Liver (tissue), 9 donors: ENCODE measurements around the gene B3GNT9. TPM values are rescaled to one million over a fixed set of nuclear protein-coding genes. Genes with fewer than 3 reads are reported as not detected.

ENCODE experiments used
- DNase-seq: peaks from one replicate; pipeline ENCODE4 v3.0.0-alpha.2; 2017; ENCODE audit warnings: low spot score
- H3K27ac ChIP-seq, 2 donors: one replicate each; pipeline ENCODE4 v1.7.0; 2013; ENCODE audit warnings: inconsistent platforms in 2 of 2, low read length in 2 of 2, control low read depth in 1 of 2, low read depth in 1 of 2, mild to moderate bottlenecking in 1 of 2
- H3K27me3 ChIP-seq, 4 donors: one replicate each; pipeline versions ENCODE4 v1.6.1 to v1.7.0; 2013; ENCODE audit warnings: low read length in 3 of 4, inconsistent platforms in 1 of 4, mild to moderate bottlenecking in 1 of 4, moderate library complexity in 1 of 4; ENCODE audit not compliant: control insufficient read depth in 4 of 4, insufficient read depth in 4 of 4
- H3K36me3 ChIP-seq, 4 donors: one replicate each; pipeline versions ENCODE4 v1.6.1 to v1.7.0; 2013; ENCODE audit warnings: low read length in 3 of 4, mild to moderate bottlenecking in 3 of 4, low read depth in 1 of 4, moderate library complexity in 1 of 4; ENCODE audit not compliant: control insufficient read depth in 4 of 4, insufficient read depth in 3 of 4
- H3K4me1 ChIP-seq, 4 donors: one replicate each; pipeline versions ENCODE4 v1.6.1 to v1.7.0; 2013; ENCODE audit warnings: low read length in 3 of 4, mild to moderate bottlenecking in 3 of 4, moderate library complexity in 1 of 4; ENCODE audit not compliant: control insufficient read depth in 4 of 4, insufficient read depth in 4 of 4
- H3K4me3 ChIP-seq, 3 donors: one replicate each; pipeline versions ENCODE4 v1.6.1 to v1.7.0; 2013; ENCODE audit warnings: low read length in 3 of 3, control low read depth in 1 of 3, low read depth in 1 of 3, mild to moderate bottlenecking in 1 of 3
- H3K9ac ChIP-seq, 2 donors: one replicate each; pipeline ENCODE4 v1.7.0; 2013; ENCODE audit warnings: low read length in 2 of 2, mild to moderate bottlenecking in 2 of 2, moderate library complexity in 2 of 2, control low read depth in 1 of 2, low read depth in 1 of 2
- H3K9me3 ChIP-seq, 4 donors: one replicate each; pipeline versions ENCODE4 v1.6.1 to v1.7.0; 2013; ENCODE audit warnings: low read length in 3 of 4; ENCODE audit not compliant: control insufficient read depth in 4 of 4
- EGR1 ChIP-seq, 2 donors: IDR thresholded peaks; 2 replicates each; pipeline ENCODE4 v1.6.1; 2016 to 2018; ENCODE audit warnings: antibody characterized with exemption in 2 of 2, low read depth in 2 of 2
- FOXA2 ChIP-seq: IDR thresholded peaks from 2 replicates; pipeline ENCODE4 v1.6.1; 2016; ENCODE audit warnings: antibody characterized with exemption
- HNF4A ChIP-seq, 2 donors: conservative IDR thresholded peaks; 2 replicates each; pipeline ENCODE4 v1.6.1; 2016; ENCODE audit warnings: antibody characterized with exemption in 2 of 2, mild to moderate bottlenecking in 2 of 2
- JUND ChIP-seq, 2 donors: IDR thresholded peaks; 2 replicates each; pipeline ENCODE4 v1.6.1; 2016; ENCODE audit warnings: antibody characterized with exemption in 2 of 2
- NR2F2 ChIP-seq: IDR thresholded peaks from 2 replicates; pipeline ENCODE4 v1.6.1; 2016; ENCODE audit warnings: antibody characterized with exemption
- RAD21 ChIP-seq, 2 donors: IDR thresholded peaks; 2 replicates each; pipeline ENCODE4 v1.6.1; 2016; ENCODE audit warnings: antibody characterized with exemption in 2 of 2, mild to moderate bottlenecking in 2 of 2
- REST ChIP-seq: IDR thresholded peaks from 2 replicates; pipeline ENCODE4 v1.6.1; 2016; ENCODE audit warnings: antibody characterized with exemption, mild to moderate bottlenecking
- RXRA ChIP-seq, 2 donors: IDR thresholded peaks; 2 replicates each; pipeline ENCODE4 v1.6.1; 2017 to 2018; ENCODE audit warnings: antibody characterized with exemption in 2 of 2, mild to moderate bottlenecking in 1 of 2
- TAF1 ChIP-seq: conservative IDR thresholded peaks from 2 replicates; pipeline ENCODE4 v1.6.1; 2016; ENCODE audit warnings: antibody characterized with exemption, mild to moderate bottlenecking
- YY1 ChIP-seq: IDR thresholded peaks from 2 replicates; pipeline ENCODE4 v1.6.1; 2016; ENCODE audit warnings: antibody characterized with exemption, mild to moderate bottlenecking
- ZBTB33 ChIP-seq: IDR thresholded peaks from 2 replicates; pipeline ENCODE4 v1.6.1; 2016; ENCODE audit warnings: antibody characterized with exemption
- WGBS: extraction: QIAGEN DNeasy Blood & Tissue Kit; methylation state at CpG from one replicate; pipeline ENCODE4 v1.1.7; 2013; 5-methylcytosine and 5-hydroxymethylcytosine counted together
- polyA plus RNA-seq, 2 donors: library from polyadenylated mRNA; stranded (reverse) in 1 of 2; unstranded in 1 of 2; fragments of 200-250 nt in 1 of 2; fragments of >200 nt in 1 of 2; fragmentation: Nextera tagmentation in 1 of 2; extraction: Ambion mirVana in 1 of 2; gene quantifications; one replicate each; pipeline versions ENCODE4 v1.2.1 to v1.2.3, GENCODE V29; 2013 to 2015
- total RNA-seq, 2 donors: library from RNA; depleted of rRNA; stranded (reverse); fragments of >200 nt; gene quantifications; one replicate each; pipeline ENCODE4 v1.2.3, GENCODE V29; 2014
- TF ChIP-seq, protein P1 (sequence below): IDR thresholded peaks from 2 replicates; pipeline ENCODE4 v1.6.1; 2016; ENCODE audit warnings: antibody characterized with exemption
- TF ChIP-seq, protein P2 (sequence below): fragments of 150-350 bp; IDR thresholded peaks from 2 replicates; pipeline ENCODE4 v1.5.1; 2017; ENCODE audit warnings: improper control_type of control experiment, low read depth, low read length; ENCODE audit not compliant: missing input control
- donor health status: healthy.
- donor health status: healthy.
- donor health status: healthy.
- donor health status: healthy.
- donor health status: healthy.

Gene B3GNT9
- total RNA-seq: 1 to 10 TPM; 1.2 to 2.3 TPM
- 1 to 10 TPM in 1 of 2 donors, under 1 TPM in 1; 0.43 to 1.6 TPM for polyA plus RNA-seq

- Histone ChIP-seq H3K27me3 (no peaks in the 10 kb centered on the region), H3K36me3 (peaks cover 9 to 27% (median 22%) of the 10 kb centered on the region in 4 donors), H3K27ac (peak within 1 kb of the TSS; percentile 61 to 79), H3K9me3 (no peaks in the 10 kb centered on the region), H3K4me3 (peak within 1 kb of the TSS in 2 of 3 donors; percentile 24 to 54), H3K4me1 (peaks cover 10 to 22% (median 16%) of the 10 kb centered on the region in 4 donors), H3K9ac (no peak within 1 kb of the TSS)
- no peak for DNase-seq
- 3% methylated on average over 34 of the region's 34 CpGs for WGBS
- TF ChIP-seq, protein P1, sequence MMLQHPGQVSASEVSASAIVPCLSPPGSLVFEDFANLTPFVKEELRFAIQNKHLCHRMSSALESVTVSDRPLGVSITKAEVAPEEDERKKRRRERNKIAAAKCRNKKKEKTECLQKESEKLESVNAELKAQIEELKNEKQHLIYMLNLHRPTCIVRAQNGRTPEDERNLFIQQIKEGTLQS: no peak
Measured at GRCh38 chr16:67150833-67151396, at the start of gene B3GNT9. Gene B3GNT9, minus strand, starts transcription at chr16:67150998. Its CDS starts 513 bp downstream, at chr16:67150485.

DNA sequence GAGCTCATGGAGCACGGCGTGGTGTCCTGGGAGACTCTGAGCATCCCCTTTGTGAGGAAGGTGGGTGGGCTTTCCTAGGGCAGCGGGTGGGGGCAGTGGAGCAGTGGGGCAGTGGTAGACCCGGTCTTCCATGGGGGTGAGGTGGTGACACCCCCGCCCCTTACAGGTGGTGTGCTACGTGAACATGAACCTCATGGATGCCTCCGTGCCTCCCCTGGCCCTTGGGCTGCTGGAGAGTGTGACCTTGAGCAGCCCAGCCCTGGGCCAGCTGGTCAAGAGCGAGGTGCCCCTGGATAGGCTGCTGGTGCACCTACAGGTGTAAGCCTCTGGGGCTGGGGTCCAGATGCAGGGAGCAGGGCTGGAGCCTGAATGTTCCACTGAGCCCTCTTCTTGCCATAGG, 49.7 kb upstream of the B3GNT9 start:
- Histone ChIP-seq H3K9me3 (no peaks in the 10 kb centered on the region), H3K4me1 (peaks cover 0 to 16% (median 6%) of the 10 kb centered on the region in 4 donors), H3K9ac (no peak overlapping the region), H3K27ac (no peak overlapping the region), H3K27me3 (no peaks in the 10 kb centered on the region), H3K4me3 (no peak overlapping the region), H3K36me3 (peaks cover 15 to 55% (median 21%) of the 10 kb centered on the region in 4 donors)
- WGBS: 93% methylated on average over 8 of the region's 8 CpGs
- TF ChIP-seq HNF4A (conservative IDR thresholded peaks at IDR 0.05) (no peak), EGR1 (IDR thresholded peaks at IDR 0.05; ENCODE audit: low read depth in 2 of 2) (no peak), REST (no peak), YY1 (no peak)
- TF ChIP-seq, protein P1: no peak
- no peak for DNase-seq

- Histone ChIP-seq H3K27me3 (no peaks in the 10 kb centered on the region), H3K36me3 (peaks cover 19 to 61% (median 23%) of the 10 kb centered on the region in 4 donors), H3K9ac (no peak overlapping the region), H3K4me3 (peak overlapping the region in 1 of 3 donors; percentile 49), H3K9me3 (no peaks in the 10 kb centered on the region), H3K4me1 (peaks cover 0 to 16% (median 6%) of the 10 kb centered on the region in 4 donors), H3K27ac (no peak overlapping the region)
- TF ChIP-seq, protein P2, sequence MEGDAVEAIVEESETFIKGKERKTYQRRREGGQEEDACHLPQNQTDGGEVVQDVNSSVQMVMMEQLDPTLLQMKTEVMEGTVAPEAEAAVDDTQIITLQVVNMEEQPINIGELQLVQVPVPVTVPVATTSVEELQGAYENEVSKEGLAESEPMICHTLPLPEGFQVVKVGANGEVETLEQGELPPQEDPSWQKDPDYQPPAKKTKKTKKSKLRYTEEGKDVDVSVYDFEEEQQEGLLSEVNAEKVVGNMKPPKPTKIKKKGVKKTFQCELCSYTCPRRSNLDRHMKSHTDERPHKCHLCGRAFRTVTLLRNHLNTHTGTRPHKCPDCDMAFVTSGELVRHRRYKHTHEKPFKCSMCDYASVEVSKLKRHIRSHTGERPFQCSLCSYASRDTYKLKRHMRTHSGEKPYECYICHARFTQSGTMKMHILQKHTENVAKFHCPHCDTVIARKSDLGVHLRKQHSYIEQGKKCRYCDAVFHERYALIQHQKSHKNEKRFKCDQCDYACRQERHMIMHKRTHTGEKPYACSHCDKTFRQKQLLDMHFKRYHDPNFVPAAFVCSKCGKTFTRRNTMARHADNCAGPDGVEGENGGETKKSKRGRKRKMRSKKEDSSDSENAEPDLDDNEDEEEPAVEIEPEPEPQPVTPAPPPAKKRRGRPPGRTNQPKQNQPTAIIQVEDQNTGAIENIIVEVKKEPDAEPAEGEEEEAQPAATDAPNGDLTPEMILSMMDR: no peak
- TF ChIP-seq TAF1: no peak
- TF ChIP-seq, protein P1: no peak
- TF ChIP-seq YY1: no peak
- TF ChIP-seq FOXA2: no peak
- TF ChIP-seq JUND (IDR thresholded peaks at IDR 0.05): no peak
- TF ChIP-seq RAD21 (IDR thresholded peaks at IDR 0.05): no peak
- TF ChIP-seq ZBTB33: no peak
- no peak for TF ChIP-seq RXRA (IDR thresholded peaks at IDR 0.05)
- no peak for TF ChIP-seq NR2F2
- no peak for TF ChIP-seq HNF4A (conservative IDR thresholded peaks at IDR 0.05)
- no peak for DNase-seq
- WGBS: 36% methylated on average over 22 of the region's 22 CpGs
Measured at GRCh38 chr16:67199808-67200198, 49.0 kb upstream of the B3GNT9 start.
